LoVo (cell line): Measurements from ENCODE around the gene CDH13.
A peak's percentile ranks its signal among the peaks of the same experiment; 100 is the strongest.

Experiments used
- DNase-seq: peaks from one replicate; pipeline ENCODE4 v3.0.0-alpha.2; 2016; ENCODE audit warnings: low spot score

CDH13 gene

GRCh38 chr16:83187405-83187804, 560.6 kb downstream of the CDH13 start:
- DNase-seq = no peak

GRCh38 chr16:83196796-83197195, 570.0 kb downstream of the CDH13 start:
- DNase-seq = no peak

GRCh38 chr16:83197450-83197849, 570.7 kb downstream of the CDH13 start:
- no peak for DNase-seq

- no peak for DNase-seq
These were observed 572.2 kb downstream of the CDH13 start for GRCh38 chr16:83198977-83199376.

GRCh38 chr16:83200005-83200779, 573.4 kb downstream of the CDH13 start:
- no peak for DNase-seq

GRCh38 chr16:83201748-83202147, 575.0 kb downstream of the CDH13 start:
- DNase-seq = no peak

GRCh38 chr16:83205896-83206295, 579.1 kb downstream of the CDH13 start:
- DNase-seq = no peak

- DNase-seq = no peak
These were observed 579.7 kb downstream of the CDH13 start for GRCh38 chr16:83206426-83206825.

GRCh38 chr16:83211711-83212110, 584.9 kb downstream of the CDH13 start:
- no peak for DNase-seq

- DNase-seq = no peak
These were observed 585.6 kb downstream of the CDH13 start for GRCh38 chr16:83212301-83212841.

- no peak for DNase-seq
These were observed 587.9 kb downstream of the CDH13 start for GRCh38 chr16:83214671-83215070.

GRCh38 chr16:83215406-83216001, 588.7 kb downstream of the CDH13 start:
- DNase-seq = peak; percentile 24

GRCh38 chr16:83219285-83219684, 592.5 kb downstream of the CDH13 start:
- no peak for DNase-seq

- no peak for DNase-seq
These were observed 593.3 kb downstream of the CDH13 start for GRCh38 chr16:83220066-83220465.

GRCh38 chr16:83224642-83225041, 597.9 kb downstream of the CDH13 start:
- no peak for DNase-seq

GRCh38 chr16:83227336-83227735, 600.6 kb downstream of the CDH13 start:
- no peak for DNase-seq

GRCh38 chr16:83231729-83232128, 605.0 kb downstream of the CDH13 start:
- no peak for DNase-seq

- DNase-seq = no peak
These were observed 606.4 kb downstream of the CDH13 start for GRCh38 chr16:83233153-83233552.

- no peak for DNase-seq
These were observed 612.4 kb downstream of the CDH13 start for GRCh38 chr16:83238949-83239691.

GRCh38 chr16:83244057-83244456, 617.3 kb downstream of the CDH13 start:
- no peak for DNase-seq

GRCh38 chr16:83245061-83245460, 618.3 kb downstream of the CDH13 start:
- no peak for DNase-seq

GRCh38 chr16:83247767-83248372, 621.1 kb downstream of the CDH13 start:
- no peak for DNase-seq
